ENCODE measurements around the gene ADAT2. TPM values are rescaled to one million over a fixed set of nuclear protein-coding genes. Genes with fewer than 3 reads are reported as not detected.
A peak's percentile ranks its signal among the peaks of the same experiment; 100 is the strongest.

The ADAT2 gene
- total and polyA plus RNA-seq, 2 of the 13 experiments (the other 11 are each of a cell fraction or from before 2014, with no cell fraction given): 10.5 to 18.3 TPM

GRCh38 chr6:143397227-143398222, 53.0 kb downstream of the ADAT2 start (continued):
- TF ChIP-seq CEBPZ (IDR thresholded peaks at IDR 0.05; ENCODE audit: low read length): no peak
- TF ChIP-seq TMF1 (CRISPR knock-in tag; IDR thresholded peaks at IDR 0.05; ENCODE audit: low read depth): no peak
- peak; percentile 53; the same call in 1 of the 2 replicates for TF ChIP-seq ZNF350 (CRISPR knock-in tag; IDR thresholded peaks at IDR 0.05; ENCODE audit: borderline replicate concordance, low read depth)
- TF ChIP-seq ZNF777 (CRISPR knock-in tag; IDR thresholded peaks at IDR 0.05): no peak
- no peak for TF ChIP-seq NKX3-1 (CRISPR knock-in tag; IDR thresholded peaks at IDR 0.05)
- no peak; the same call in 1 of the 2 replicates for TF ChIP-seq ZKSCAN1 (IDR thresholded peaks at IDR 0.05; ENCODE audit: low read length)
- TF ChIP-seq ZNF430 (CRISPR knock-in tag; IDR thresholded peaks at IDR 0.05): 0 out of 2 replicates have a peak, but pooled peaks have one; percentile 13
- no peak for TF ChIP-seq HIVEP1 (CRISPR knock-in tag; IDR thresholded peaks at IDR 0.05)
- no peak for TF ChIP-seq AKNA (CRISPR knock-in tag; IDR thresholded peaks at IDR 0.05; ENCODE audit: borderline replicate concordance)
- TF ChIP-seq ZNF512B (CRISPR knock-in tag; IDR thresholded peaks at IDR 0.05; ENCODE audit: borderline replicate concordance): no peak; the same call in 1 of the 2 replicates
- TF ChIP-seq HINFP (CRISPR knock-in tag; IDR thresholded peaks at IDR 0.05; ENCODE audit: low read depth): peak; percentile 90
- no peak for TF ChIP-seq ZSCAN31 (CRISPR knock-in tag; IDR thresholded peaks at IDR 0.05; ENCODE audit: low read depth)
